T47D (cell line): ENCODE measurements around the gene GPR173.

Experiments used
- DNase-seq, 2 experiments: peaks; one replicate each; pipeline versions ENCODE4 v3.0.0 to v3.0.0-alpha.2; 2011 to 2012; ENCODE audit warnings: low read depth in 1 of 2, low spot score in 1 of 2
- JUND ChIP-seq: IDR thresholded peaks from 2 replicates; pipeline ENCODE4 v1.6.1; 2012; ENCODE audit warnings: low read depth
- in situ Hi-C: cut with HindIII; loops from 2 replicates; pipeline ENCODE4 v1.10.0; 2016; ENCODE audit warnings: low sequenced_read_pairs, low pct_unique_long_range_greater_than_20kb

GPR173 gene

GRCh38 chrX:53115550-53115874, 66.9 kb downstream of the GPR173 start:
- DNase-seq = no peak
- in situ Hi-C loops = no loop called here
- no peak for TF ChIP-seq JUND

GRCh38 chrX:53116101-53116500, 67.5 kb downstream of the GPR173 start:
- in situ Hi-C loops = no loop called here
- DNase-seq = peak in 1 of 2 experiments; percentile 33
- TF ChIP-seq JUND = no peak

- TF ChIP-seq JUND = no peak
- in situ Hi-C loops = no loop called here
- DNase-seq = no peak
These were observed 73.4 kb downstream of the GPR173 start for GRCh38 chrX:53122013-53122412.

GRCh38 chrX:53125506-53125905, 76.9 kb downstream of the GPR173 start:
- TF ChIP-seq JUND = no peak
- in situ Hi-C loops = no loop called here

GRCh38 chrX:53126377-53126776, 77.8 kb downstream of the GPR173 start:
- in situ Hi-C loops = no loop called here
- no peak for TF ChIP-seq JUND
- no peak for DNase-seq

More at GRCh38 chrX:53125506-53125905, 76.9 kb downstream of the GPR173 start:
- DNase-seq = no peak

- no peak for TF ChIP-seq JUND
- in situ Hi-C loops = no loop called here
- no peak for DNase-seq
These were observed 79.6 kb downstream of the GPR173 start for GRCh38 chrX:53128097-53128749.
